SK-N-SH treated with all-trans-retinoic acid at 6 μM for 48 hours (cell line): ENCODE data around the gene SCGB1C2.

Source experiments
- ATAC-seq: fragments of 200-7000 bp; cut with Tn5 transposase; 3 replicates; pipeline ENCODE4 v1.9.1; 2020; ENCODE audit warnings: mild to moderate bottlenecking, moderate library complexity
- BACH2 ChIP-seq: fragments of 250-450 bp; sonication (Bioruptor Pico); IDR thresholded peaks from 2 replicates; pipeline ENCODE4 v1.9.0; 2021; ENCODE audit warnings: mild to moderate bottlenecking, borderline replicate concordance
- CSDC2 ChIP-seq: fragments of 250-450 bp; sonication (Bioruptor Pico); IDR thresholded peaks from 2 replicates; pipeline ENCODE4 v1.5.0; 2020; ENCODE audit warnings: mild to moderate bottlenecking, moderate library complexity
- ESRRG ChIP-seq: fragments of 250-450 bp; sonication (Bioruptor Pico); IDR thresholded peaks from 2 replicates; pipeline ENCODE4 v1.6.1; 2021; ENCODE audit warnings: mild to moderate bottlenecking
- OSR1 ChIP-seq: fragments of 250-450 bp; sonication (Bioruptor Pico); IDR thresholded peaks from 2 replicates; pipeline ENCODE4 v1.8.0; 2022; ENCODE audit warnings: moderate library complexity, mild to moderate bottlenecking, inconsistent platforms
- PPARA ChIP-seq: fragments of 250-450 bp; sonication (Bioruptor Pico); IDR thresholded peaks from 2 replicates; pipeline ENCODE4 v1.5.0; 2020; ENCODE audit warnings: mild to moderate bottlenecking, borderline replicate concordance
- RARB ChIP-seq: fragments of 250-450 bp; sonication (Bioruptor Pico); IDR thresholded peaks from 2 replicates; pipeline ENCODE4 v1.8.0; 2021; ENCODE audit warnings: mild to moderate bottlenecking, moderate library complexity
- SNAI2 ChIP-seq: fragments of 250-450 bp; sonication (Bioruptor Pico); IDR thresholded peaks from 2 replicates; pipeline ENCODE4 v1.5.0; 2020; ENCODE audit warnings: mild to moderate bottlenecking, moderate library complexity
- TCF4 ChIP-seq: fragments of 250-450 bp; sonication (Bioruptor Pico); IDR thresholded peaks from 2 replicates; pipeline ENCODE4 v1.8.0; 2021; ENCODE audit warnings: mild to moderate bottlenecking, moderate library complexity, borderline replicate concordance
- ZC3H10 ChIP-seq: fragments of 250-450 bp; sonication (Bioruptor Pico); IDR thresholded peaks from 2 replicates; pipeline ENCODE4 v1.5.1; 2021; ENCODE audit warnings: mild to moderate bottlenecking, moderate library complexity
- ZFP3 ChIP-seq: fragments of 250-450 bp; sonication (Bioruptor Pico); IDR thresholded peaks from 2 replicates; pipeline ENCODE4 v1.5.0; 2020; ENCODE audit warnings: mild to moderate bottlenecking, moderate library complexity
- ZFP30 ChIP-seq: fragments of 450-650 bp; formaldehyde crosslinking; IDR thresholded peaks from 2 replicates; pipeline ENCODE4 v1.5.0; 2022; ENCODE audit warnings: mild to moderate bottlenecking, moderate library complexity
- ZNF565 ChIP-seq: fragments of 450-650 bp; formaldehyde crosslinking; conservative IDR thresholded peaks from 2 replicates; pipeline ENCODE4 v1.5.0; 2020; ENCODE audit warnings: low read depth, mild to moderate bottlenecking, moderate library complexity
- ZNF70 ChIP-seq: fragments of 450-650 bp; formaldehyde crosslinking; IDR thresholded peaks from 2 replicates; pipeline ENCODE4 v1.5.0; 2020; ENCODE audit warnings: mild to moderate bottlenecking, moderate library complexity
- ZNF8 ChIP-seq: fragments of 450-650 bp; formaldehyde crosslinking; IDR thresholded peaks from 2 replicates; pipeline ENCODE4 v1.5.0; 2020; ENCODE audit warnings: mild to moderate bottlenecking, moderate library complexity
- TF ChIP-seq, protein P1 (sequence below): fragments of 250-450 bp; sonication (Bioruptor Pico); IDR thresholded peaks from 2 replicates; pipeline ENCODE4 v1.5.1; 2021; ENCODE audit warnings: mild to moderate bottlenecking, moderate library complexity
- TF ChIP-seq, protein P2 (sequence below): fragments of 250-450 bp; sonication (Bioruptor Pico); IDR thresholded peaks from 2 replicates; pipeline ENCODE4 v1.8.0; 2021; ENCODE audit warnings: low read depth, mild to moderate bottlenecking, moderate library complexity, borderline replicate concordance
- TF ChIP-seq, protein P3 (sequence below): fragments of 250-450 bp; sonication (Bioruptor Pico); IDR thresholded peaks from 2 replicates; pipeline ENCODE4 v1.8.0; 2020; ENCODE audit warnings: mild to moderate bottlenecking, moderate library complexity, borderline replicate concordance
- TF ChIP-seq, protein P4 (sequence below): fragments of 250-450 bp; sonication (Bioruptor Pico); IDR thresholded peaks from 2 replicates; pipeline ENCODE4 v1.5.0; 2020; ENCODE audit warnings: mild to moderate bottlenecking, moderate library complexity
- TF ChIP-seq, protein P5 (sequence below): fragments of 250-450 bp; sonication (Bioruptor Pico); IDR thresholded peaks from 2 replicates; pipeline ENCODE4 v1.5.1; 2020; ENCODE audit warnings: low read depth, mild to moderate bottlenecking, moderate library complexity

SCGB1C2 gene

DNA sequence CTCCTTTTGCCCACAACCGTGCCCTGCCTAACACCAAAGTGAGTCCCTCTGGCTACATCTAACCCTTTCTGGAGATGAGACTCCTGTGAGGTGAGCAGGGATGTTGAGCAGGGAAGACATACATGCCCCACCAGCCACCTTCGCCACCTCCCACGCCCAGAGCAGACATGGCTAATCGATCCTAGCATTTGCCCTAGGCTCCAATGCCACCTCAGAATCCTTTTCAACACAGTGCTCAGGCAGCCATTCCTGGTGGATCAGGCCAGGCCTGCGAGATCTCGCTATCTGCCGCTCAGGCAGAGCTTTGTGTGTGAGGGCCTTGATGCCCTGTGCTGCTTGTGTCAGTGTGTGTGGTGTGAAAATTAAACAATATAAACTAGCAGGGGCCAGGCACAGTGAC is 21.0 kb downstream of the SCGB1C2 start:
- TF ChIP-seq, protein P1, sequence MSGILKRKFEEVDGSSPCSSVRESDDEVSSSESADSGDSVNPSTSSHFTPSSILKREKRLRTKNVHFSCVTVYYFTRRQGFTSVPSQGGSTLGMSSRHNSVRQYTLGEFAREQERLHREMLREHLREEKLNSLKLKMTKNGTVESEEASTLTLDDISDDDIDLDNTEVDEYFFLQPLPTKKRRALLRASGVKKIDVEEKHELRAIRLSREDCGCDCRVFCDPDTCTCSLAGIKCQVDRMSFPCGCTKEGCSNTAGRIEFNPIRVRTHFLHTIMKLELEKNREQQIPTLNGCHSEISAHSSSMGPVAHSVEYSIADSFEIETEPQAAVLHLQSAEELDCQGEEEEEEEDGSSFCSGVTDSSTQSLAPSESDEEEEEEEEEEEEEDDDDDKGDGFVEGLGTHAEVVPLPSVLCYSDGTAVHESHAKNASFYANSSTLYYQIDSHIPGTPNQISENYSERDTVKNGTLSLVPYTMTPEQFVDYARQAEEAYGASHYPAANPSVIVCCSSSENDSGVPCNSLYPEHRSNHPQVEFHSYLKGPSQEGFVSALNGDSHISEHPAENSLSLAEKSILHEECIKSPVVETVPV (CRISPR knock-in tag) = no peak
- no peak for TF ChIP-seq ESRRG (CRISPR knock-in tag)
- no peak for TF ChIP-seq ZC3H10 (CRISPR knock-in tag)
- no peak for TF ChIP-seq ZNF565 (CRISPR knock-in tag)
- no peak for TF ChIP-seq ZNF8 (CRISPR knock-in tag)
- TF ChIP-seq PPARA (CRISPR knock-in tag) = no peak
- TF ChIP-seq, protein P2, sequence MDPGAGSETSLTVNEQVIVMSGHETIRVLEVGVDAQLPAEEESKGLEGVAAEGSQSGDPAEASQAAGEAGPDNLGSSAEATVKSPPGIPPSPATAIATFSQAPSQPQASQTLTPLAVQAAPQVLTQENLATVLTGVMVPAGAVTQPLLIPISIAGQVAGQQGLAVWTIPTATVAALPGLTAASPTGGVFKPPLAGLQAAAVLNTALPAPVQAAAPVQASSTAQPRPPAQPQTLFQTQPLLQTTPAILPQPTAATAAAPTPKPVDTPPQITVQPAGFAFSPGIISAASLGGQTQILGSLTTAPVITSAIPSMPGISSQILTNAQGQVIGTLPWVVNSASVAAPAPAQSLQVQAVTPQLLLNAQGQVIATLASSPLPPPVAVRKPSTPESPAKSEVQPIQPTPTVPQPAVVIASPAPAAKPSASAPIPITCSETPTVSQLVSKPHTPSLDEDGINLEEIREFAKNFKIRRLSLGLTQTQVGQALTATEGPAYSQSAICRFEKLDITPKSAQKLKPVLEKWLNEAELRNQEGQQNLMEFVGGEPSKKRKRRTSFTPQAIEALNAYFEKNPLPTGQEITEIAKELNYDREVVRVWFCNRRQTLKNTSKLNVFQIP (CRISPR knock-in tag) = no peak
- no peak for TF ChIP-seq ZFP3 (CRISPR knock-in tag)
- TF ChIP-seq, protein P3, sequence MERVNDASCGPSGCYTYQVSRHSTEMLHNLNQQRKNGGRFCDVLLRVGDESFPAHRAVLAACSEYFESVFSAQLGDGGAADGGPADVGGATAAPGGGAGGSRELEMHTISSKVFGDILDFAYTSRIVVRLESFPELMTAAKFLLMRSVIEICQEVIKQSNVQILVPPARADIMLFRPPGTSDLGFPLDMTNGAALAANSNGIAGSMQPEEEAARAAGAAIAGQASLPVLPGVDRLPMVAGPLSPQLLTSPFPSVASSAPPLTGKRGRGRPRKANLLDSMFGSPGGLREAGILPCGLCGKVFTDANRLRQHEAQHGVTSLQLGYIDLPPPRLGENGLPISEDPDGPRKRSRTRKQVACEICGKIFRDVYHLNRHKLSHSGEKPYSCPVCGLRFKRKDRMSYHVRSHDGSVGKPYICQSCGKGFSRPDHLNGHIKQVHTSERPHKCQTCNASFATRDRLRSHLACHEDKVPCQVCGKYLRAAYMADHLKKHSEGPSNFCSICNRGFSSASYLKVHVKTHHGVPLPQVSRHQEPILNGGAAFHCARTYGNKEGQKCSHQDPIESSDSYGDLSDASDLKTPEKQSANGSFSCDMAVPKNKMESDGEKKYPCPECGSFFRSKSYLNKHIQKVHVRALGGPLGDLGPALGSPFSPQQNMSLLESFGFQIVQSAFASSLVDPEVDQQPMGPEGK (CRISPR knock-in tag) = no peak
- TF ChIP-seq OSR1 = no peak
- TF ChIP-seq, protein P4, sequence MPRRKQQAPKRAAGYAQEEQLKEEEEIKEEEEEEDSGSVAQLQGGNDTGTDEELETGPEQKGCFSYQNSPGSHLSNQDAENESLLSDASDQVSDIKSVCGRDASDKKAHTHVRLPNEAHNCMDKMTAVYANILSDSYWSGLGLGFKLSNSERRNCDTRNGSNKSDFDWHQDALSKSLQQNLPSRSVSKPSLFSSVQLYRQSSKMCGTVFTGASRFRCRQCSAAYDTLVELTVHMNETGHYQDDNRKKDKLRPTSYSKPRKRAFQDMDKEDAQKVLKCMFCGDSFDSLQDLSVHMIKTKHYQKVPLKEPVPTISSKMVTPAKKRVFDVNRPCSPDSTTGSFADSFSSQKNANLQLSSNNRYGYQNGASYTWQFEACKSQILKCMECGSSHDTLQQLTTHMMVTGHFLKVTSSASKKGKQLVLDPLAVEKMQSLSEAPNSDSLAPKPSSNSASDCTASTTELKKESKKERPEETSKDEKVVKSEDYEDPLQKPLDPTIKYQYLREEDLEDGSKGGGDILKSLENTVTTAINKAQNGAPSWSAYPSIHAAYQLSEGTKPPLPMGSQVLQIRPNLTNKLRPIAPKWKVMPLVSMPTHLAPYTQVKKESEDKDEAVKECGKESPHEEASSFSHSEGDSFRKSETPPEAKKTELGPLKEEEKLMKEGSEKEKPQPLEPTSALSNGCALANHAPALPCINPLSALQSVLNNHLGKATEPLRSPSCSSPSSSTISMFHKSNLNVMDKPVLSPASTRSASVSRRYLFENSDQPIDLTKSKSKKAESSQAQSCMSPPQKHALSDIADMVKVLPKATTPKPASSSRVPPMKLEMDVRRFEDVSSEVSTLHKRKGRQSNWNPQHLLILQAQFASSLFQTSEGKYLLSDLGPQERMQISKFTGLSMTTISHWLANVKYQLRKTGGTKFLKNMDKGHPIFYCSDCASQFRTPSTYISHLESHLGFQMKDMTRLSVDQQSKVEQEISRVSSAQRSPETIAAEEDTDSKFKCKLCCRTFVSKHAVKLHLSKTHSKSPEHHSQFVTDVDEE (CRISPR knock-in tag) = no peak
- no peak for TF ChIP-seq ZNF70
- TF ChIP-seq BACH2 = no peak
- no peak for TF ChIP-seq ZFP30 (CRISPR knock-in tag)
- TF ChIP-seq RARB (CRISPR knock-in tag) = no peak
- ATAC-seq = no peak

DNA sequence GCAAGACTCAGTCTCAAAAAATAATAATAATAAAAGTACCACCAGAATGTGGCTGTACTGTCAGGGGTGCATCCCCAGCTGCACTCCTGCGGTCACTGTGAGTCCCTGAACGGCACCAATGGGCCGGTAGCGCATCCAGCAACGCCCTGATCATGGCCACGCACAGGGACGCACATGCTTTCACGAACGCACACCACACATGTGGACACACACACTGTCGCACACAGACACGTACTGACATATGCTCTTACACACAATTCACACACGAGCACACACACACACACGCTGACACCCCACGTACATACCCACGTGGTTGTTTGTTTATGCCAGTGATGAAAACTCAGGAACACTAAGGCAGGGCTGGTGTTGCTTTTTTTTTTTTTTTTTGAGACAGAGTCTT is 22.2 kb downstream of the SCGB1C2 start:
- TF ChIP-seq, protein P2 (CRISPR knock-in tag) = no peak
- TF ChIP-seq ZFP3 (CRISPR knock-in tag) (no peak), CSDC2 (no peak), SNAI2 (CRISPR knock-in tag) (no peak), TCF4 (CRISPR knock-in tag) (no peak), PPARA (CRISPR knock-in tag) (no peak), RARB (CRISPR knock-in tag) (no peak), OSR1 (no peak)
- TF ChIP-seq, protein P1 (CRISPR knock-in tag) = no peak
- no peak for ATAC-seq

DNA sequence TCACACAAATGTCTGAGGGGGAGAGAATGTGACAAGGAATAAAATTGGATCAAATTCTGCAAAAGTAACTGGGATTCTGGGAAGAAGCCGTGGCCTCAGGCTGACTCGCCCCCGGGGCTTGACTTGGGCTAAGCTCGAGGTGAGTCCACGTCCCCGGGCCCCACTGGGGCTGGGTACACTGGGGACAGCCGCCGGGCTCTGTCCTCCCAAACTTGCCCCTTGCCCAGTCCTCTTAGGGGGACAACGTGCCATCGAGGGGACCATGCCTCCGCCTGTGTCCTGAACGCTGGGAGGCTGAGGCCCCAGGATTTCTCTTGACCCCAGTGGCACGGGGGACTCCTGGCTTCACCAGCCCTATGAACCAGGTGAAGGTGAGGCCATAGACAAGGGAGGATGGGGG is 23.0 kb downstream of the SCGB1C2 start:
- TF ChIP-seq ZFP3 (CRISPR knock-in tag) (no peak), ZFP30 (CRISPR knock-in tag) (no peak), RARB (CRISPR knock-in tag) (no peak), ZNF8 (CRISPR knock-in tag) (no peak), ZNF565 (CRISPR knock-in tag) (no peak), SNAI2 (CRISPR knock-in tag) (no peak), ZNF70 (no peak), ESRRG (CRISPR knock-in tag) (no peak)
- TF ChIP-seq, protein P5, sequence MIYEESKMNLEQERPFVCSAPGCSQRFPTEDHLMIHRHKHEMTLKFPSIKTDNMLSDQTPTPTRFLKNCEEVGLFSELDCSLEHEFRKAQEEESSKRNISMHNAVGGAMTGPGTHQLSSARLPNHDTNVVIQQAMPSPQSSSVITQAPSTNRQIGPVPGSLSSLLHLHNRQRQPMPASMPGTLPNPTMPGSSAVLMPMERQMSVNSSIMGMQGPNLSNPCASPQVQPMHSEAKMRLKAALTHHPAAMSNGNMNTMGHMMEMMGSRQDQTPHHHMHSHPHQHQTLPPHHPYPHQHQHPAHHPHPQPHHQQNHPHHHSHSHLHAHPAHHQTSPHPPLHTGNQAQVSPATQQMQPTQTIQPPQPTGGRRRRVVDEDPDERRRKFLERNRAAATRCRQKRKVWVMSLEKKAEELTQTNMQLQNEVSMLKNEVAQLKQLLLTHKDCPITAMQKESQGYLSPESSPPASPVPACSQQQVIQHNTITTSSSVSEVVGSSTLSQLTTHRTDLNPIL = no peak
- TF ChIP-seq, protein P2 (CRISPR knock-in tag) = no peak
- TF ChIP-seq, all 23 proteins: peak for 0
- ATAC-seq = no peak
